ENCODE data around the gene LRRC23. TPM values are rescaled to one million over a fixed set of nuclear protein-coding genes. Genes with fewer than 3 reads are reported as not detected.

The LRRC23 gene
- total RNA-seq, 4 donors from 2014 or later: 4.3 to 15.8 (median 8.5) TPM

DNA sequence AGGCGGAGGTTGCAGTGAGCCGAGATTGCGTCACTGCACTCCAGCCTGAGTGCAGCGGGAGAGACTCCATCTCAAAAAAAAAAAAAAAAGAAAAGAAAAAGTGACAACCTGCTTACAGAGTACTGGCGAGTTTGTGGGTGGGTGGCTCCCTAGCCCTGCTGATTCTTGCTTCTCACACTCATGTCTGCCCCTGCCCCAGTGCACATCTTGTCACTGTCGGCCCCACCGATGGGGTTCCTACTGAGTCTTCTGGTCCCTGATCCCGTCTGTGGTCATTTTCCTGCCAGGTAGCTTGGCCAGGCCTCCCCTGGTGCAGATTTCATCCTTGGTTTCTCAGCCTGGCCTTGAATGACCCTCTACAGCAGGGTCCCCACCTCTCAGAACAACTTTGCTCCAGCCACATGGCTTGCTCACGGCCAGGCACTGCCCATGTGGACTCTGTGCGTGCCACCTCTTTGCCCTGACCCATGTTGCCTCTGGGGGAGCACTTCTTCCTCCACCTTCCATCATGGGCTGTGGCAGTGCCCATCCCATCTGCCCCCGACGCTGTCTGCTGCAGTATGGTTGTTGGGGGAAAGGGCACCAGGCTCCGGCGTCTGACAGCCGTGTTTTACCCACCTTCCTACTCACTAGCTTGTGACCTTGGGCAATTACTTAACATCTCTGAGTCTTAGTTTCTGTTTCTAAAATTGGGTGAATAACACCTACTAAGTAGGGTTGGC lies 44.4 kb downstream of the LRRC23 start:
- peaks cover 3% of the 10 kb centered on the region for H3K36me3 ChIP-seq
- no peak overlapping the region for H3K4me3 ChIP-seq
- H3K27me3 ChIP-seq: no peaks in the 10 kb centered on the region
- H3K9me3 ChIP-seq: no peaks in the 10 kb centered on the region
- no peak for TF ChIP-seq POLR2A (IDR thresholded peaks at IDR 0.05)
- TF ChIP-seq POLR2AphosphoS5 (IDR thresholded peaks at IDR 0.05): no peak
- TF ChIP-seq, protein P1, sequence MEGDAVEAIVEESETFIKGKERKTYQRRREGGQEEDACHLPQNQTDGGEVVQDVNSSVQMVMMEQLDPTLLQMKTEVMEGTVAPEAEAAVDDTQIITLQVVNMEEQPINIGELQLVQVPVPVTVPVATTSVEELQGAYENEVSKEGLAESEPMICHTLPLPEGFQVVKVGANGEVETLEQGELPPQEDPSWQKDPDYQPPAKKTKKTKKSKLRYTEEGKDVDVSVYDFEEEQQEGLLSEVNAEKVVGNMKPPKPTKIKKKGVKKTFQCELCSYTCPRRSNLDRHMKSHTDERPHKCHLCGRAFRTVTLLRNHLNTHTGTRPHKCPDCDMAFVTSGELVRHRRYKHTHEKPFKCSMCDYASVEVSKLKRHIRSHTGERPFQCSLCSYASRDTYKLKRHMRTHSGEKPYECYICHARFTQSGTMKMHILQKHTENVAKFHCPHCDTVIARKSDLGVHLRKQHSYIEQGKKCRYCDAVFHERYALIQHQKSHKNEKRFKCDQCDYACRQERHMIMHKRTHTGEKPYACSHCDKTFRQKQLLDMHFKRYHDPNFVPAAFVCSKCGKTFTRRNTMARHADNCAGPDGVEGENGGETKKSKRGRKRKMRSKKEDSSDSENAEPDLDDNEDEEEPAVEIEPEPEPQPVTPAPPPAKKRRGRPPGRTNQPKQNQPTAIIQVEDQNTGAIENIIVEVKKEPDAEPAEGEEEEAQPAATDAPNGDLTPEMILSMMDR (IDR thresholded peaks at IDR 0.05): no peak
- TF ChIP-seq EP300 (IDR thresholded peaks at IDR 0.05): no peak
- WGBS: 74% methylated on average over 15 of the region's 15 CpGs
- H3K4me1 ChIP-seq: peaks cover 33% of the 10 kb centered on the region
- DNase-seq (ENCODE audit: low spot score in 2 of 2): peak in 1 of 2 donors; percentile 71
- H3K27ac ChIP-seq: no peak overlapping the region

DNA sequence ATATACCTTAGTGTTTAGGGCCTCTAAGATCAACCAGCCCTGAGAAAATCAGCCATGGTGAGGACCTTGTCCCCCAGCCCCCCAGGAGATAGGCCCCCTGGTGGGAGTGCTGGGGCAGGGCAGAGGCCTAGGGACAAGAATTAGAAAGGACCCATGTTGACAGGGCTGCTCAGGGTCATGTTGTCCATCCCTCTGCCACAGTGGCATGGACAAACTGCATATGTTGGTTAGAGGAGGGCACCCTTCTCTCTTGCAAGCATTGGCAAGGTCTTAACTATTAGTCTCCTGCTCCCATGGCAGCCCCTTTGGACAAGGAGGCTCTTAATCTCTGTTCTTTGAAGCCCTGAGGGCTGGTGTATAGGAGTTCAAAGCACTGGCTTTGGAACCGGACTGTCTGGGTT lies 45.8 kb downstream of the LRRC23 start:
- 86% methylated on average over 1 of the region's 1 CpG for WGBS
- TF ChIP-seq POLR2A (IDR thresholded peaks at IDR 0.05): no peak
- TF ChIP-seq, protein P1 (IDR thresholded peaks at IDR 0.05): no peak
- Histone ChIP-seq H3K27me3 (no peaks in the 10 kb centered on the region), H3K27ac (no peak overlapping the region), H3K36me3 (peaks cover 5% of the 10 kb centered on the region), H3K4me1 (peaks cover 27% of the 10 kb centered on the region), H3K4me3 (no peak overlapping the region), H3K9me3 (no peaks in the 10 kb centered on the region)
- DNase-seq (ENCODE audit: low spot score in 2 of 2): no peak

DNA sequence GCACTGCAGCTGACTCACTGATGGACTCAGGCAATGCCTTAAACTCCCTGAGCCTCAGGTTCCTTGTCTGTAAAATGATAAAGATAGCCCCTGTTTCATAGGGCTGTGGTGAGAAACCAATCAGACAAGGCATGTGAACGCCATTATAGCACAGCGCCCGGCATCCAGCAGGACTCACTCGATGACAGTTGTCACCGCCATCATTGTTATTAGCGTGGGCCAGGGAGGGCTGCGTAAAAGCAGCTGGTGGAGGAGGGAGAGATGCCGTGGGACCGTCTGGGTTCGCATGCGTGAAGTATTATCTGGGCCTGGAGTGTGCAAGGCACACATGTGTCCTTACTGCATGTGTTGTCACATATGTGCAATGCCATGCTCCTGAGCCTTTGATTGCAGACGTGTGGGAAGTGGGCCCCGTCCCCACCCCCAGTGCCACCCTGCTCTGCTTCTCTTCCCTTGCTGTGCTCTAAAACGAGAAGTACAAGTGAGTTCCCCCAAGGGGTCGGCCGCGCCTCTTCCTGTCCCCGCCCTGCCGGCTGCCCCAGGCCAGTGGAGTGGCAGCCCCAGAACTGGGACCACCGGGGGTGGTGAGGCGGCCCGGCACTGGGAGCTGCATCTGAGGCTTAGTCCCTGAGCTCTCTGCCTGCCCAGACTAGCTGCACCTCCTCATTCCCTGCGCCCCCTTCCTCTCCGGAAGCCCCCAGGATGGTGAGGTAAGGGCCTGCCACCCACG lies 46.4 kb downstream of the LRRC23 start, which contains the start of gene PTPN6:
Gene PTPN6, plus strand, starts transcription at position 546 of the 730 bp plus-strand sequence. Its CDS starts 157 bp downstream, at position 703.
- peak in 1 of 2 donors; percentile 88 for DNase-seq (ENCODE audit: low spot score in 2 of 2)
- no peak for TF ChIP-seq POLR2A (IDR thresholded peaks at IDR 0.05)
- no peak for TF ChIP-seq POLR2AphosphoS5 (IDR thresholded peaks at IDR 0.05)
- TF ChIP-seq, protein P1 (IDR thresholded peaks at IDR 0.05): no peak
- no peak for TF ChIP-seq EP300 (IDR thresholded peaks at IDR 0.05)
- peak within 1 kb of the TSS; percentile 44 for H3K4me3 ChIP-seq
- 66% methylated on average over 14 of the region's 25 CpGs for WGBS
- no peaks in the 10 kb centered on the region for H3K27me3 ChIP-seq
- H3K4me1 ChIP-seq: peaks cover 21% of the 10 kb centered on the region
- peaks cover 7% of the 10 kb centered on the region for H3K36me3 ChIP-seq
- peak within 1 kb of the TSS; percentile 63 for H3K27ac ChIP-seq
- H3K9me3 ChIP-seq: no peaks in the 10 kb centered on the region

DNA sequence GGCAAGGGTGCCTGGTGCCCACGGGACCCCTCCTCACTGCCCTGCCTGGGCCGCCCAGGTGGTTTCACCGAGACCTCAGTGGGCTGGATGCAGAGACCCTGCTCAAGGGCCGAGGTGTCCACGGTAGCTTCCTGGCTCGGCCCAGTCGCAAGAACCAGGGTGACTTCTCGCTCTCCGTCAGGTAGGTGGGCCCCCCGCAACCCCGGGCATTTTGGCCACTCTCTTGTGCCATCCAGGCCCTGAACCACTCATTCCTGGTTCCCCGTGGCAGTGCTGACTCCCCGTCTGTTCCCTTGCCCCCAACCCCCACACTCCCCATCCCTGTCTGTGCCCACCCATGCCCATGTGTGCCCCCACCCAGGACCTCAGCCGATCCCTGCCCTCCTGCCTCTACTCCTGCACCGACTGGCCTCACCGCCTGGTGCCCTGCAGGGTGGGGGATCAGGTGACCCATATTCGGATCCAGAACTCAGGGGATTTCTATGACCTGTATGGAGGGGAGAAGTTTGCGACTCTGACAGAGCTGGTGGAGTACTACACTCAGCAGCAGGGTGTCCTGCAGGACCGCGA lies 47.0 kb downstream of the LRRC23 start:
- peak overlapping the region; percentile 63 for H3K27ac ChIP-seq
- WGBS: 65% methylated on average over 8 of the region's 20 CpGs
- H3K4me1 ChIP-seq: peaks cover 15% of the 10 kb centered on the region
- TF ChIP-seq EP300 (IDR thresholded peaks at IDR 0.05) (no peak), POLR2AphosphoS5 (IDR thresholded peaks at IDR 0.05) (no peak), POLR2A (IDR thresholded peaks at IDR 0.05) (no peak)
- TF ChIP-seq, protein P1 (IDR thresholded peaks at IDR 0.05): no peak
- no peaks in the 10 kb centered on the region for H3K9me3 ChIP-seq
- peaks cover 7% of the 10 kb centered on the region for H3K36me3 ChIP-seq
- no peak for DNase-seq (ENCODE audit: low spot score in 2 of 2)
- no peaks in the 10 kb centered on the region for H3K27me3 ChIP-seq
- peak overlapping the region; percentile 44 for H3K4me3 ChIP-seq

Data from suprapubic skin (tissue), 4 donors.